Stimulated activated CD8-positive, alpha-beta memory T cell treated with anti-CD3 and anti-CD28 coated beads, Interleukin-4, amount 100 ng/mL, for 1 hour (primary cell): Measurements from ENCODE around the gene FAM120B.
A peak's percentile ranks its signal among the peaks of the same experiment; 100 is the strongest.

Source experiments
- DNase-seq, 2 donors: peaks; one replicate each; pipeline ENCODE4 v3.0.0-alpha.2; 2020; ENCODE audit warnings: low read depth in 2 of 2, low spot score in 1 of 2

Gene FAM120B

DNA sequence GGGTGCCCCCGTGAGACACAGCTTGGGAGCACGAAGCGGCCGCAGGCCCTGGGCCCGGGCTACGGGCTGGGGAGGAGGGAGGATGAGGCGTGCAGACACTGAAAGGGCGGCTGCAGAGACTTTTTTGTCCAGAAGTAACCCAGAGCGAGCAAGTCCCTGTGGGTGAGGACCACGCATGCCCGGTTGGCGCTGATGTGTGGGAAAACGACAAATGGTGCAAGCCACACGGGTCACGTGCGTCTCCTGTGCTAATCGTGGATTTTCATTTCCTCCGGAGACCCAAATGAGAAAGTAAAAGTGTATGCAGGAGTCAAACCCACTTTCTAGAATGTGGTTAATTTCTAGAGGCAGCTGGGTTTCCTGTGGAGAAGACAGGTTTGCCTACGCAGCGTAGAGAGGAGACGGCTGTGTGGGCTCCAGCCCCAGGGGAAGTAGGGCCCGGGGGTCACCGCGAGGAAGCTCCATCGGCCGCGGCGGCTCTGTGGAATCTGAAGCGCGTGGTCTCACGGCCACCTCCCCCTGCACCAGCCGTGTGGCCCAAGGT lies 34.7 kb upstream of the FAM120B start:
- peak in 1 of 2 donors; percentile 56 for DNase-seq

DNA sequence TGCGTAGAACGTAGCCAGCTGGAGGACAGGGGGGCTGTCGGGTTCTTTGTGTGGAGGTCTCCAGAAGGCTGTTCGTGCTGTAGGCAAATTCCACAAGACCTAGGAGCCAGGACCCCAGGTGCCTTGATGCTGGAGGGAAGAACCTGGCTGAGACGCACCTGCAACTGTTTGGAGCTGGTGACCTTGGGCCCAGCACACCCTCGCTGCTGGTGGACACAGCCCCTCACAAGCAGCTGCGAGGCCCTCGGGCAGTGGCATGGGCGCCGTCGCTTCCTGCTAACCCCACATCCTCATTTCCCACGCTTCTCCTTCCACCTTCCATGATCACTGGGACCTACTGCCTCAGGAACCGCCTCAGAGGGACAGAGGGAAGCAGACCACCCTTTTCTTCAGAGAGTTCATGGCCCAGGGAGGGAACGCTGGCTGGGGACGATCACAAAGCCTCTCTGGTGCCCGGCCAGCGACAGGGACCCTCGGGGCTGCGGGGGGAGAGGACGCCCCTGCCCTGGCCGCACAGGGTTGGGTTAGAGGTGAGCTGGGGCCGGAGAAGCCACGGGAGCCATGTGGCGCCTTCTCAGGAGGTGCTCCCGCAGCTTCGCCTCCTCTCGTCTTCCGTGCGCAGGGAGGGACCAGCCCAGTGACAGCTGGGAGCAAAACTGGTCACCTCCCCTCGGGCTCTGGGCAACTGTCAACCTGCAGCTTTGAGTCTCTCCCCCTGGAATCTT lies 34.1 kb upstream of the FAM120B start:
- DNase-seq, result no peak

- no peak for DNase-seq
These were observed 33.4 kb upstream of the FAM120B start for GRCh38 chr6:170273191-170273590.

GRCh38 chr6:170273681-170274080 lies 32.9 kb upstream of the FAM120B start:
- no peak for DNase-seq

DNA sequence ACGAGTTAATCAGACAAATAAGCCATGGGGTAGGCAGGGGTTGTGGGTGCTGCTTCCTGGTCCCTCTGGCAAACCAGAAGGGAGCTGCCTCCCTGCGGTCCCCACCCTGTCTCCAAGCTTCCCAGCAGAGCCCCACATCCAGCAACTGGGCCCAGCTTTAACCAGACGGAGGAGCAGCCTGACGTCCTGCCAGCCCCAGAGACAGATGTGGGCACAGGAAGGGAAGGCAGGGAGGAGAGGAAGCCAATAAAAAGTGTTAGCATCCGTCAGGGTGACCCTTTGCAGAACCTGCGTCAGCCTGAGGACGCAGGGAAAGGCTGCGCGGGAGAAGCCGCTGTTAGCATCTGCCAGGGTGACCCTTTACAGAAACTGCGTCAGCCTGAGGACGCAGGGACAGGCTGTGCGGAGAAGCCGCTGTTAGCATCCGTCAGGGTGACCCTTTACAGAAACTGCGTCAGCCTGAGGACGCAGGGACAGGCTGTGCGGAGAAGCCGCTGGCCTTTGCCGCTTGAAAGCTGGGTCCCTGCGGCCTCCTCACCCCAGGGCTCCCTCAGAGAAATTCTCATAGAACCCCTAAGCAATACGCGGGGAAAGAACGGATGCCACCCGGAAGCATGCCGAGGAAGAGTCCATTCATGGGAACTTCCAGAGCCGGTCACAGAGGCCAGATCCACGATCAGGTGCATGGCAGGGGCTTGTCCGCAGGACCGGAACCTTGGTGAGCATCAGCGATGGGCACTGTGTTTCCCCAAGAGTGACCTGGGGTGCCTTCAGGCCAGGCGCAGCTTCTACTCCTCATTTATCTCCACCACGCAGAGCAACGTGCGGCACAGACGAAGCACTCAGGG lies 31.6 kb upstream of the FAM120B start:
- DNase-seq, result no peak

DNA sequence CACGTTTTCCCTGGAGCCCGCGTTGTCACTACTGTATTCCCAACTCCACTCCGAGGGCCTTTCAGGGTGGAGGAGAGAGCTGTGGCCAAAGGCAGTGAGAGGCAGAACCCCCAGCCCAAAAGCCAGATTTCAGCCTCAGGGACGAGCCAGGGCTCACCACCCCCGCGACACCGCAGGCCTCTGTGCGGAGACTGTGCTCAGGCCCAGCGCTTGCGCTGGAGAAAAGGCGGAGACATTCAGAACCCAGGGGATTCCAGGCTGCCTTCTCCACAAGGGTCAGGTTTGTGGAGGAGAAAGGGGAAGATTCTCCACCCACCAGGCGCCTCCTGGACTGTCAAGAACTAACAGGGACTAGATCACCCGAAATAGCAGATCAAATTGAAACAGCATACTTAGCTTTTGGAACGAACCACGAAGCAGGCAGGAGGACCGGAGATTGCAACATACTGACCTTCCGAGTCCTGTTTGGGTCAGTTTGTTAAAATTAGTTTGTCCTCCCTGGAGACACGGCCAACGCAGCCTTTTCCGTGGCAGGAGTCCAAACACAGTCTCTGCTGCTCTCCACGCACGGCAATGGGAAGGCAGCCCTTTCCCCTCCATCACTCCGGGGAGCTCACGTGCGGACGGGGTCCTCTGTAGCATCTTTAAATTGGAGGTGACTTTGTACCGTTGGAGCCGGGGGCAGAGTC lies 30.0 kb upstream of the FAM120B start:
- no peak for DNase-seq

DNA sequence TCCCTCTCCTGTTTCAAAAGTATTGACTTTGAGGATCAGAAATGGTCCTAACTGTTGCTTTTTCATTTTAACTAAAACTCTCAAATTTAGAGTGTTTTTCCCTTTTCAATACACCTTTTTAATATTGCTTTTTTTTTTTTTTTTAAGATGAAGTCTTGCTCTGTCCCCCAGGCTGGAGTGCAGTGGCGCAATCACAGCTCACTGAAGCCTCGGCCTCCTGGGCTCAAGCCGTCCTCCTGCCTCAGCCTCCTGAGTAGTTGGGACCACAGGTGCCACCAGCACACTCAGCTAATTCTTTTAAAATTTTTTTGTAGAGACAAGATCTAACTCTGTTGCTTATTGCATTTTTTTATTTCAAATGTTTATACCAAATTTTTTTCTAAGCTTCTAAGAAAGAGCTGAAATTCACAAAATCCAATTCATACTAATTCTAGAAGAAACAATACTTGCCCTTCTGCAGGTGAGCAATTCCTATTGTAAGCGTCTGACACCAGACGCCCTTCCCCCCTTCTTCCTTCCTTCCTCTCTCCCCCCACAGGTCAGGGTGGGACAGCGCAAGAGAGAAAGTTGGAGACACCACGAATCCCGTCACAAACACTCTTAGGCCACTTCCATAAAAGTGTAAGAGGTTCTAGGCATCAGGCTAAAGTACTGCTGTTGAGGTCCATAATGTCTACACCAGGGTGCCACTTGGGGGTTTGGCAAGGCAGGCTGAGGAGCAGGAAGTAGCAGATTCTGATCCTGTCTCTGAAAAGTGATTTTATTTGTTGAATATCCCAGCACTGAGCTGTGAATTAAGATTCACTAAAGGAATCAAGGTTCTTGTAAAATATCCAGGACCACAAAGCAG lies 28.4 kb upstream of the FAM120B start:
- DNase-seq, result no peak

GRCh38 chr6:170278743-170279094 lies 27.8 kb upstream of the FAM120B start:
- DNase-seq, result no peak

- DNase-seq, result no peak
These were observed 27.1 kb upstream of the FAM120B start for GRCh38 chr6:170279426-170279825.

DNA sequence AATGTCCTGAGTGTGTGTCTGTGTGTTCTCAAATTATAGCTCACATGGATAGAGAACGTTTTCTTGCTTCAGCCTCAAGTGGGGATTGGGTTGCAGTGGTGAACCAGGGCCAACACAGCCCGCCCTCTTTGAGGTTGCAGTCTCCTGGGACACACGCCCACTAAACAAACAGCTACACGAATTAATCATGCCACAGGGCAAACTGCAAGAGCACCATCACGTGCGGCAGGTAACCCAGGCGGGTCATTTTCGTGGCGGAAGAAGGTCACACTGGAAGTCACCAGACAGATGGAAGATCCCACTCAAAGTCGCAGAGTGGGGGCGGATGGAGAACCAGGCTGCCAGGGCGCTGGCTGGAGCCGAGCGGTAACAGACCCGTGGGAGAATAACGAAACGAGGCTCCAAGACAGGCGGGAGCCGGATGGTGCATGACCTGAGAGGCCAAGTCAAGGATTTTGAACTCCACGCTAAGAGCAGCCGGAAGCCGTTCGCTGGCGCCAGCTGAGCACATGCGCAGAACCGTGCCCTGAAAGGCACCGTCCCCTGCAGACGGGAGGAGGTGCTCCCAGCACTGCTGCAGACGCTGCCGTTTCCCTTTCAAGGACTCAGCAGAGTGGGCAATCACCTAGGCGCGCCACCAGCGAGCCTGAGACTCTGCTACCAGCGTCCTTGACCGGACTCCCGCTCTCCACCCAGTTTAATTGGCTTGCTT lies 26.4 kb upstream of the FAM120B start:
- no peak for DNase-seq

- DNase-seq, result no peak
These were observed 25.9 kb upstream of the FAM120B start for GRCh38 chr6:170280689-170281045.

GRCh38 chr6:170281331-170282292 lies 24.9 kb upstream of the FAM120B start:
- no peak for DNase-seq

GRCh38 chr6:170282512-170283158 lies 23.9 kb upstream of the FAM120B start:
- no peak for DNase-seq

- no peak for DNase-seq
These were observed 23.1 kb upstream of the FAM120B start for GRCh38 chr6:170283212-170284081.

DNA sequence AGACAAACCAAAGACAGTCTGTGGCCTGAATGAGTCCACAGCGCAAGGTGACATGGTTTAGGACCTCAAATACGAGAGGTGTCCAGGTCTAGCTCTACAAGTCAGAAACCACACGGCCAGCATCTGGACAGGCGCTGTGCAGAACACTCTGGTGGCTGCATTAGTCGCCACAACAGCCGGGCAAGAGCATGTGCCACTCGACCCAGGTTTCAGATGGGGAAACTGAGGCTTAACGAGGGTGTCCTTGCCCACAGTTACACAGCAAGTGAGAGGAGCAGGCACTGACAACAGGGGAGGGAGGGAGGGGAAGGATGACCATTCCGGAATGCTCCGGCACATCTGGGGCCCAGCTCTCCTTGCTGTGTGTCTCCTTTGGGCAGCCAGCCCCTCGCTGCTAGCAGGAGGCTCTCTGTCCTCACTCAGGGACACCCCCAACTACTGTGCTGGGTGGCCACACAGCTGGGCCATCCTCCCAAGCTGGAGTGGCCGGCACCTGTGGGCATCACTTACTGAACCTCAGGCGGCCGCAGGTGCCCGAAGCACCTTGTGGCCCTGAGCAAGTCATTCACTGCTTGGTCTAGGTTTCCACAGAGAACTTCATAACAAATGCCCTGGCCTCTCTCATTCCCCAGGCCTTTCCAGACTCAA lies 22.3 kb upstream of the FAM120B start:
- DNase-seq, result no peak

GRCh38 chr6:170284866-170285469 lies 21.6 kb upstream of the FAM120B start:
- DNase-seq, result no peak

GRCh38 chr6:170285482-170285881 lies 21.1 kb upstream of the FAM120B start:
- DNase-seq, result no peak
